D721Med (cell line): ENCODE results near the gene SLC45A1.

ENCODE experiments used
- DNase-seq: peaks from one replicate; pipeline ENCODE4 v3.0.0; 2011; ENCODE audit warnings: low spot score; ENCODE audit not compliant: insufficient read length
- FAIRE-seq: peaks from 2 replicates; lab custom pipeline; 2011; peaks lifted over from hg19 to GRCh38; lab: Jason Lieb, UNC
- TF ChIP-seq, protein P1 (sequence below): IDR thresholded peaks from 2 replicates; pipeline ENCODE4 v1.5.1; 2012; ENCODE audit warnings: mild to moderate bottlenecking, control low read depth; ENCODE audit not compliant: insufficient read depth; ENCODE audit errors: missing control alignments

Gene SLC45A1

GRCh38 chr1:8297245-8297644, 20.7 kb upstream of the SLC45A1 start:
- DNase-seq = no peak
- TF ChIP-seq, protein P1, sequence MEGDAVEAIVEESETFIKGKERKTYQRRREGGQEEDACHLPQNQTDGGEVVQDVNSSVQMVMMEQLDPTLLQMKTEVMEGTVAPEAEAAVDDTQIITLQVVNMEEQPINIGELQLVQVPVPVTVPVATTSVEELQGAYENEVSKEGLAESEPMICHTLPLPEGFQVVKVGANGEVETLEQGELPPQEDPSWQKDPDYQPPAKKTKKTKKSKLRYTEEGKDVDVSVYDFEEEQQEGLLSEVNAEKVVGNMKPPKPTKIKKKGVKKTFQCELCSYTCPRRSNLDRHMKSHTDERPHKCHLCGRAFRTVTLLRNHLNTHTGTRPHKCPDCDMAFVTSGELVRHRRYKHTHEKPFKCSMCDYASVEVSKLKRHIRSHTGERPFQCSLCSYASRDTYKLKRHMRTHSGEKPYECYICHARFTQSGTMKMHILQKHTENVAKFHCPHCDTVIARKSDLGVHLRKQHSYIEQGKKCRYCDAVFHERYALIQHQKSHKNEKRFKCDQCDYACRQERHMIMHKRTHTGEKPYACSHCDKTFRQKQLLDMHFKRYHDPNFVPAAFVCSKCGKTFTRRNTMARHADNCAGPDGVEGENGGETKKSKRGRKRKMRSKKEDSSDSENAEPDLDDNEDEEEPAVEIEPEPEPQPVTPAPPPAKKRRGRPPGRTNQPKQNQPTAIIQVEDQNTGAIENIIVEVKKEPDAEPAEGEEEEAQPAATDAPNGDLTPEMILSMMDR = no peak
- FAIRE-seq = no peak

DNA sequence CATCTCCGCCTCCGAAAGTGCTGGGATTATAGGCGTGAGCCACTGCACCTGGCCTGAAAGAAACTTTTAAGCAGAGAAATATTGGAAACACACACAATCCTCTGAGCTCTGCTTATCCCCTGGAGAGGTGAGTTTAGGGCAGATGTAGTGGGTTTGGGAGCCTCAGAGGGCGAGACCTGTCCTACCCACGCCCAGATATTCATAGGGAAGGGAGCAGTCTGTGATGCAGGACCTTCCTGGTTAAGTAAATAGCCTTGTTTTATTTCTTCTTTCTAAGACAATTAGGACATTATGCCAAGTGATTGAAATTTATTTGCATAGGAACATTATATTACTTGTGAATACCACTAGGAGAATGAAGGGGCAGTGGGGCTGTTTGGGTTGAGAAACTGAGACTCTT, 18.0 kb upstream of the SLC45A1 start:
- FAIRE-seq (no peak), DNase-seq (no peak)
- TF ChIP-seq, protein P1 = no peak

- TF ChIP-seq, protein P1 = no peak
- DNase-seq (no peak), FAIRE-seq (no peak)
Measured at GRCh38 chr1:8302081-8302956, 15.6 kb upstream of the SLC45A1 start.

DNA sequence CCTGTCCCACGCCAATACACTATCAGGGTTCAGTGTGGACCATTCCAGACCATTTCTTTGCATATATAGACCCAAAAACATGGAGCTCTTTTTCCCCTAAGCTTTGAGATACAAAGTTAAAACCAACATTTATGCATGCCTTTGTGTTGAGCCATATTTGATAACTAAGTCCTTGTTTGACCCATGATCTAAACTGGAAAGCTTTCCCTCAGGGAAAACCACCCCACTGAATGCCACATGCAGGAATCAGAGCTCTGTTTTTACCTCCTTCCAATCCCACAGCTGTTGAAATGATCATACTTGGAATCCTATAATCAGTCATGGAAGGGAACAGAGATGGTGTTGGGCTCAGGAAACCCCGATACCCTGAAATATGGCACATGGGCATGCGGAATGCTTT, 14.8 kb upstream of the SLC45A1 start:
- no peak for FAIRE-seq
- TF ChIP-seq, protein P1 = no peak
- DNase-seq = no peak

- FAIRE-seq (no peak), DNase-seq (no peak)
- TF ChIP-seq, protein P1 = no peak
Measured at GRCh38 chr1:8303876-8304275, 14.0 kb upstream of the SLC45A1 start.

- TF ChIP-seq, protein P1 = no peak
- no peak for FAIRE-seq
- no peak for DNase-seq
Measured at GRCh38 chr1:8307628-8308027, 10.3 kb upstream of the SLC45A1 start.

- FAIRE-seq = no peak
Measured at GRCh38 chr1:8311068-8311718, 6.7 kb upstream of the SLC45A1 start.

More at GRCh38 chr1:8311068-8311718, 6.7 kb upstream of the SLC45A1 start:
- DNase-seq = no peak
- TF ChIP-seq, protein P1 = no peak
